ENCODE data around the gene ZNF358.

ZNF358 gene

DNA sequence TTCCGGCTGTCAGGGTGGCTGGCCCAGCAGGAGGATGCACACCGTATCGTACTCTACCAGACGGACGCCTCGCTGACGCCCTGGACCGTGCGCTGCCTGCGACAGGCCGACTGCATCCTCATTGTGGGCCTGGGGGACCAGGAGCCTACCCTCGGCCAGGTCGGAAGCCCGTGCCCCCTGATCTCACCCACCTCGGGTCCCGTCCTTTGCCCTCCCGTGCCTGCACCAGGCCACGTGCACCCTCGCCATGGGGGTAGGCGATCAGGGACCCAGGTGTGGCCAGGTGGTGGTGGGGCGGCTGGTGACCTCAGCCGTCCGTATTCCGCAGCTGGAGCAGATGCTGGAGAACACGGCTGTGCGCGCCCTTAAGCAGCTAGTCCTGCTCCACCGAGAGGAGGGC, 38.7 kb downstream of the ZNF358 start:
- TF ChIP-seq, protein P1, sequence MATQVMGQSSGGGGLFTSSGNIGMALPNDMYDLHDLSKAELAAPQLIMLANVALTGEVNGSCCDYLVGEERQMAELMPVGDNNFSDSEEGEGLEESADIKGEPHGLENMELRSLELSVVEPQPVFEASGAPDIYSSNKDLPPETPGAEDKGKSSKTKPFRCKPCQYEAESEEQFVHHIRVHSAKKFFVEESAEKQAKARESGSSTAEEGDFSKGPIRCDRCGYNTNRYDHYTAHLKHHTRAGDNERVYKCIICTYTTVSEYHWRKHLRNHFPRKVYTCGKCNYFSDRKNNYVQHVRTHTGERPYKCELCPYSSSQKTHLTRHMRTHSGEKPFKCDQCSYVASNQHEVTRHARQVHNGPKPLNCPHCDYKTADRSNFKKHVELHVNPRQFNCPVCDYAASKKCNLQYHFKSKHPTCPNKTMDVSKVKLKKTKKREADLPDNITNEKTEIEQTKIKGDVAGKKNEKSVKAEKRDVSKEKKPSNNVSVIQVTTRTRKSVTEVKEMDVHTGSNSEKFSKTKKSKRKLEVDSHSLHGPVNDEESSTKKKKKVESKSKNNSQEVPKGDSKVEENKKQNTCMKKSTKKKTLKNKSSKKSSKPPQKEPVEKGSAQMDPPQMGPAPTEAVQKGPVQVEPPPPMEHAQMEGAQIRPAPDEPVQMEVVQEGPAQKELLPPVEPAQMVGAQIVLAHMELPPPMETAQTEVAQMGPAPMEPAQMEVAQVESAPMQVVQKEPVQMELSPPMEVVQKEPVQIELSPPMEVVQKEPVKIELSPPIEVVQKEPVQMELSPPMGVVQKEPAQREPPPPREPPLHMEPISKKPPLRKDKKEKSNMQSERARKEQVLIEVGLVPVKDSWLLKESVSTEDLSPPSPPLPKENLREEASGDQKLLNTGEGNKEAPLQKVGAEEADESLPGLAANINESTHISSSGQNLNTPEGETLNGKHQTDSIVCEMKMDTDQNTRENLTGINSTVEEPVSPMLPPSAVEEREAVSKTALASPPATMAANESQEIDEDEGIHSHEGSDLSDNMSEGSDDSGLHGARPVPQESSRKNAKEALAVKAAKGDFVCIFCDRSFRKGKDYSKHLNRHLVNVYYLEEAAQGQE (IDR thresholded peaks at IDR 0.05; ENCODE audit: insufficient read depth in 1 of 2, low read depth in 2 of 2, low read length in 2 of 2): no peak
- TF ChIP-seq TAF1 (IDR thresholded peaks at IDR 0.05; ENCODE audit: borderline replicate concordance, insufficient read depth, low read length) (no peak), SIN3A (IDR thresholded peaks at IDR 0.05; ENCODE audit: borderline replicate concordance, insufficient read depth, low read length) (no peak), POLR2AphosphoS5 (IDR thresholded peaks at IDR 0.05; ENCODE audit: low read depth, low read length) (no peak), FOXP2 (optimal IDR thresholded peaks at IDR 0.05; ENCODE audit: borderline replicate concordance, extremely low read depth, extremely low read length, insufficient read depth) (no peak)

DNA sequence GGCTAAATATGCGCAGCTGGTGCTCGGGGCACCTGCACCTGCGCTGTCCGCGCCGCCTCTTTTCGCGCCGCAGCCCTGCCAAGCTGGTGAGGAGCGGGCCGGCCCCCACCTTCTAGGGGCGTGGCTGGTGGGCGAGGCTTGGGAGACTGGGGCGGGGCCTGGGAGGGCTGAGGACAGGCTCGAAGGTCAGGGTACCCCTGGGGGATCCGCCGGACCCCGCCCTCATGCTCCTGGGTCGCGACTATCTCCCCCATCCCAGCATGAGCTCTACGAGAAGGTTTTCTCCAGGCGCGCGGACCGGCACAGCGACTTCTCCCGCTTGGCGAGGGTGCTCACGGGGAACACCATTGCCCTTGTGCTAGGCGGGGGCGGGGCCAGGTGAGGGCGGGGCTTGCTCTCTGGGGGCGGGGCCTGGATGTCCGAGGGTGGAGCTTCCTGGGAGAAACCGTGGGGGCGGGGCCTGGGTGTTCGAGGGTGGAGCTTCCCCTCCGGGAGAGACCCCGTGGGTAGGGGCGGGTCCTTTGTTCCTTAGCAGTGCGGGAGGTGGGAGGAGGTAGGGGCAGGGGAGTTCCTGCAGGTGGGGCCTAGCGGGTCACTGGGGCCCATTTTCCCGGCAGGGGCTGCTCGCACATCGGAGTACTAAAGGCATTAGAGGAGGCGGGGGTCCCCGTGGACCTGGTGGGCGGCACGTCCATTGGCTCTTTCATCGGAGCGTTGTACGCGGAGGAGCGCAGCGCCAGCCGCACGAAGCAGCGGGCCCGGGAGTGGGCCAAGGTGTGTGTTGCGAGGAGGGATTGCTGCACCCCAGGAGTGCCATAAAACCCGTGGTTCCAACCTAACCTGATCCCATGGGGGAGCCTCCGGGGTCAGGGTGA, 39.3 kb downstream of the ZNF358 start:
- TF ChIP-seq FOXP2 (optimal IDR thresholded peaks at IDR 0.05; ENCODE audit: borderline replicate concordance, extremely low read depth, extremely low read length, insufficient read depth): no peak
- TF ChIP-seq TAF1 (IDR thresholded peaks at IDR 0.05; ENCODE audit: borderline replicate concordance, insufficient read depth, low read length): no peak
- TF ChIP-seq SIN3A (IDR thresholded peaks at IDR 0.05; ENCODE audit: borderline replicate concordance, insufficient read depth, low read length): no peak
- TF ChIP-seq, protein P1 (IDR thresholded peaks at IDR 0.05; ENCODE audit: insufficient read depth in 1 of 2, low read depth in 2 of 2, low read length in 2 of 2): no peak
- TF ChIP-seq POLR2AphosphoS5 (IDR thresholded peaks at IDR 0.05; ENCODE audit: low read depth, low read length): no peak

DNA sequence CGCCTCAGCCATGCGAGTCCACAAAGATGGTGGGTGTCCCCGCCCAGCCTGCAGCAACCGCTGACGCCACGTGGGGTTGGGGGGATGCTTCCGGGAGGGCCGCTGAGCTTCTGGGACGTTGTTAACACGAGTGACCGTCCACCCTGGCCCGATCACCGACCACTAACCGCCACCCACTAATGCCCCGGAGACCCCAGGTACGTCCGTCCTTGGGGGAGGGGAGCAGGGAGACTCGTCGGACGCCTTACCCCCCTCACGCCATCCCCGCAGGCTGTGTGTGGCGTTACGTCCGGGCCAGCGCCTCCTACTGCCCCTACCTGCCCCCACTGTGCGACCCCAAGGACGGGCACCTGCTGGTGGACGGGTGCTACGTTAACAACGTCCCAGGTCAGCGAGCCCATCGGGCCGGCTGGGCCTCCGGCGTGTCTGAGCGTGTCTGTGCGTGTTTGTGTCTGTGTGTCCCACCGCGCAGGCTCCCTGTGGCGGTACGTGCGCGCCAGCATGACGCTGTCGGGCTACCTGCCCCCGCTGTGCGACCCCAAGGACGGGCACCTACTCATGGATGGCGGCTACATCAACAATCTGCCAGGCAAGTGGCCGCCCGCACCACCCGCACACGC, 40.9 kb downstream of the ZNF358 start:
- TF ChIP-seq FOXP2 (optimal IDR thresholded peaks at IDR 0.05; ENCODE audit: borderline replicate concordance, extremely low read depth, extremely low read length, insufficient read depth): no peak
- no peak for TF ChIP-seq POLR2AphosphoS5 (IDR thresholded peaks at IDR 0.05; ENCODE audit: low read depth, low read length)
- no peak for TF ChIP-seq SIN3A (IDR thresholded peaks at IDR 0.05; ENCODE audit: borderline replicate concordance, insufficient read depth, low read length)
- TF ChIP-seq, protein P1 (IDR thresholded peaks at IDR 0.05; ENCODE audit: insufficient read depth in 1 of 2, low read depth in 2 of 2, low read length in 2 of 2): no peak
- TF ChIP-seq TAF1 (IDR thresholded peaks at IDR 0.05; ENCODE audit: borderline replicate concordance, insufficient read depth, low read length): no peak

DNA sequence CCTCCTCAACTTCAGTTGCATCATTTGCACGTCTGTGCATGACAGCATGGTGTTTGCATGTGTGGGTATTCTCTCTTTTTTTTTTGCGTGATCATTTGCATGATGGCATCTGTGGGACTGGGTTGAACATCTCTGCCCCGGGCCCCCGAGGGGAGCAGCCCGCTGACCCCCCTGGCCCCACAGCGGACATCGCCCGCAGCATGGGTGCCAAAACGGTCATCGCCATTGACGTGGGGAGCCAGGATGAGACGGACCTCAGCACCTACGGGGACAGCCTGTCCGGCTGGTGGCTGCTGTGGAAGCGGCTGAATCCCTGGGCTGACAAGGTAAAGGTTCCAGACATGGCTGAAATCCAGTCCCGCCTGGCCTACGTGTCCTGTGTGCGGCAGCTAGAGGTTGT, 42.8 kb downstream of the ZNF358 start:
- TF ChIP-seq TAF1 (IDR thresholded peaks at IDR 0.05; ENCODE audit: borderline replicate concordance, insufficient read depth, low read length): no peak
- no peak for TF ChIP-seq FOXP2 (optimal IDR thresholded peaks at IDR 0.05; ENCODE audit: borderline replicate concordance, extremely low read depth, extremely low read length, insufficient read depth)
- TF ChIP-seq SIN3A (IDR thresholded peaks at IDR 0.05; ENCODE audit: borderline replicate concordance, insufficient read depth, low read length): no peak
- TF ChIP-seq, protein P1 (IDR thresholded peaks at IDR 0.05; ENCODE audit: insufficient read depth in 1 of 2, low read depth in 2 of 2, low read length in 2 of 2): no peak
- no peak for TF ChIP-seq POLR2AphosphoS5 (IDR thresholded peaks at IDR 0.05; ENCODE audit: low read depth, low read length)

Measured in PFSK-1 (cell line).